Activated CD8-positive, alpha-beta memory T cell treated with anti-CD3 and anti-CD28 coated beads for 24 hours (primary cell): ENCODE data around the gene SIK1.

Experiments used
- DNase-seq: peaks from one replicate; pipeline ENCODE4 v3.0.0-alpha.2; 2020

Gene SIK1

DNA sequence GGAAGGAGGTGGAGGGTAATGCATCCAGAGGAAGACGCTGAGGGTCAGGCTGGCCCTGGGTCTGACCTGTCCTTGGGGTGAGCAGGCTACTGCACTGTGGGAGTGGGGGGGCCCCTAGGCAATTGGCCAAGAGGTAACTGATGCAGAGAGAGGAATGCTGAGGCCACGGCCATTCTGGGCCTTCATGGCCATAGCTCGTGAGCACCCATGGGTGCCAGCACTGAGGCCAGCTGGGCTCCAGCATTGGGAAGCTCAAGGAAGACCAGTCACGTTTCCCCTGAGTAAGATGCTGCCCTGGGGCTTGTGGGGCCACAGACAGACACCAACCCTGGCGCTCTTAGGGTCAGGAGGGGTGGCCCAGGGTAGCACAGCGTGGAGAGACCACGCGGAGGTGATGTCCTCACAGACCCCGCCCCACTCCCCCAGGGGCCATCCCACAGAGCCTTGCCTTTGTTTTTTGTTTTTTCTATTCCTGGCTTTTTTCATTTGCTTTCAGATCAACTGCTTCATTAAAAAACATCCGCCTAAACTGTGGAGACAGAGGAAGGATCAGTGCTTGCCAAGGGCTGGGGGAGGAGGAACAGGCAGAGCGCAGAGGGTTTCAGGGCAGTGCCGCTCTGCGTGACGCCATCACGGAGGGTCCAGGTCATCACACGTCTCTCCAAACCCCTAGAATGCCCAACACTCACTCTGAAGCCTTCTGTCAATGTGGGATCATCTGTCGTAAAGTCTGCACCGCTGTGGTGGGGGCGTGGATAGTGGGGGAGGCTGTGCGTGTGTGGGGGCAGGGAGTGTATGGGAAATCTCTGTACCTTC is 61.1 kb downstream of the SIK1 start:
- no peak for DNase-seq

DNA sequence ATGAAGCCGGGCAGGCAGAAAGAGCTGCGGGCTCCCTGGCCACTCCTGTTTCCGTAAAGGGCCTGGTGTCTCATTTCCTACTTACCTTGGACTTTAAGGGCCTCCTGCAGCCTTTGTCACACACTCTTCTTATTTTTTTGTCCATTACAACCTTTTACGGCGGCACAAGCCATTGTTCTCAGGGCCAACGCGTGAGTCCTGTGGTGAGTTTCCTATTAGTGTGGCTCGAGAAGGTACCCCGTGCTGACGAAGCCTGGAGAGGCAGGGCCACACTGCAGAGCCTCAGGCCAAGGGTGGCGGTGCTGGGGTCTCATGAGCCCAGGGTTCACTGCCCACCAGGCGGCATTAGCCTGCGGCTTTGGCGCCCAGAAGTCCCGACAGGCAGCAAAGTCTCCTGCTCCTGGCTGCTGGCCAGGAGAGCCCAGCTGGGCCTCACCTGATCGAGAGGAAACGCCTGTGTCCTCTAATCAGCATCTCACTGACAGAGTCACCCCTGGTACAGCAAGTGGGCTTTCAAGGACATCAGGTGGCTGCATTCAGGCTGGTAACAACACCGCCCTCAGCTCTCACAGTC is 62.0 kb downstream of the SIK1 start:
- no peak for DNase-seq
